Measurements from ENCODE around the gene ADH6.
"Not testable (repeated sequence)": the region's sequence is repeated elsewhere in the genome, so short reads cannot be mapped to it uniquely, and the experiment has no call there.

Gene ADH6

DNA sequence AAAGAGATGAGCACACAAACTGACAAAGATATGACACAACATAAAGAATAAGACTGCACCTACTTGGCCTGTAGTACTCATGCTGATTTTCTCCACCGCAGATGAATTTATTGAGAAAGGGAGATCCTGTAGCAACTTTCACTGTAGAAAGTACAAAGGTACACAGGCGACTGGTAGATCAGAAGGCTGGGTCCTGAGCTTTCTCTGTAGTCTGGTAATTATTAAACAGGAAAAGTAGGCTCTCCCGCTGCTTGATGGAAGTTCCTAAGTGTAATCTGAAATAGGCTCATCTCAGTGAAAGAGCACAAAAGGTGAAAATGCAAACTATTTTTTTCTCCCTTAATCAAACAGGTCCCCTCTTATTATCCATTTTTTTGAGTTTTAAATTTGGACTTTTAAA lies at the start of gene ADH6:
TSS of gene ADH6 (minus strand) at position 175 of the 400 bp plus-strand sequence. CDS start at position 81, 94 bp downstream.
- no peak for DNase-seq

DNA sequence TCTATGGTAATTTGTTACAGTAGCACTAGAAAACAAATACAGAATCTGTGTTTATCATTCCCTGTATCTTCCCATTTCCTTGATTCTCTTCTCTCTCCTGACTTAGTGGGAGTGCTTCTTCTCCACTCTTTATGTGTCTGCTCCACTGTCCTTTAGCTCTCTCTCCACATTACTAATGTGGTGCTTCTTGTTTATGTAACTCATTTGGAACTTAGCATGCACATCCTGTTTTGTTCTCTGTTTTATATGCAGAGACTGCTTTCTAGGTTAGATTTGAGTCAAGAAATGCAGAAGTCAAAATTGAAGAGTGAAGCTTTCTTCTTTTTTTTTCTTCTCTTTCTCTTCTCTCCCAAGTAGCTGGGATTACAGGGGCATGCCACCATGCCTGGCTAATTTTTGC lies 45.9 kb upstream of the ADH6 start:
- DNase-seq, result no peak

DNA sequence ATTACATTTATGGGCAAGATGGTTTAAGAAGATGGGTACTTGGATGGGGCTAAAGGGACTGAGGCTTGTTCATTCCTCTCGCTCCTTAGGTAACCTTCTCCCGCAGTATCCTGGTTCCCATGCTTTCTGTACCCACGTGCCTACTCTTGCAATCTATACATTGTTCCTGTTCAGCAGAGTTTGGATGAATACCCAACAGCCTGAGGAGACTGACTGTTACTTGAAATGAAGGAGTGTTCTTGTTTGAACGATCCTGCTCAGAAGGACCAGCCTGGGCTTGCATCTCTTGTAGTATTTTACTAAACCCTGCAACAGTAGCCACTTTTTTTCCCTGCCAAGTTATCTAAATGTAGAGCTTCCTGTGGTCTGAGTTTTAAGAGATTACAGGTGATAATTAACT lies 33.7 kb upstream of the ADH6 start:
- no peak for DNase-seq

DNA sequence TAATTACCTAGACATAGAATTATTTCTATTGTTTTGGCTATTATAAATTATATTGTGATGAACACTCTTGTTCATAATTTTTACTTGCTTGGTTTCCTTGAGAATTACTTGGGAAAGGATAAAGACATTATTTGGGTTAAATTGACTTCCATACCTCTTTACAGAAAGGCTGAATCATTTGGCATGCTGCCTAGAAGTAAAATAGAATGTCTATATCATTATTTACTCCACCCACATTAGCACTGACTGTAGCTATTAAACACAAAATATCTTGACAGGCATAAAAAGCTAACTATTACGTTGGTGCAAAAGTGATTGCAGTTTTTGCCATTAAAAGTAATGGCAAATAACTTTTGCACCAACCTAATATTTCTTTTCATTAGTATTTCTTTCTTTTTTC lies 29.7 kb upstream of the ADH6 start:
- no peak for DNase-seq

DNA sequence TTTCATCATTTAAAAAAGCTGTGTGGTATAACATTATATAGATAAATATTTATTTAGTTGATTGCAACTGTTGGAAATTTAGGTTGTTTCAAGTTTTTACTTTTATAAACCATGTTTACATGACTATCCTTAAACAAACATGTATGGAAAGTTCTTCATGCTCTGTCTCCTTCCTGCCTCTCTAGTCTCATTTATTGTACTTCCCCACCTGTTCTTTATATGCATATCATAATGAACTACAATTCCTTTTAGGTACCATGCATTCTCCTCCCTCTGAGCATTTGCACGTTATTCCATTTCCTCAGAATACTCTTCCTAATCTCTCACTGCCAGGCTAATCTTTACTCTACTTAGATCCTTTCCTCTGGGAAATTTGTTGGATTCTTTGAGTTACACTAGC lies 16.9 kb upstream of the ADH6 start:
- no peak for DNase-seq

DNA sequence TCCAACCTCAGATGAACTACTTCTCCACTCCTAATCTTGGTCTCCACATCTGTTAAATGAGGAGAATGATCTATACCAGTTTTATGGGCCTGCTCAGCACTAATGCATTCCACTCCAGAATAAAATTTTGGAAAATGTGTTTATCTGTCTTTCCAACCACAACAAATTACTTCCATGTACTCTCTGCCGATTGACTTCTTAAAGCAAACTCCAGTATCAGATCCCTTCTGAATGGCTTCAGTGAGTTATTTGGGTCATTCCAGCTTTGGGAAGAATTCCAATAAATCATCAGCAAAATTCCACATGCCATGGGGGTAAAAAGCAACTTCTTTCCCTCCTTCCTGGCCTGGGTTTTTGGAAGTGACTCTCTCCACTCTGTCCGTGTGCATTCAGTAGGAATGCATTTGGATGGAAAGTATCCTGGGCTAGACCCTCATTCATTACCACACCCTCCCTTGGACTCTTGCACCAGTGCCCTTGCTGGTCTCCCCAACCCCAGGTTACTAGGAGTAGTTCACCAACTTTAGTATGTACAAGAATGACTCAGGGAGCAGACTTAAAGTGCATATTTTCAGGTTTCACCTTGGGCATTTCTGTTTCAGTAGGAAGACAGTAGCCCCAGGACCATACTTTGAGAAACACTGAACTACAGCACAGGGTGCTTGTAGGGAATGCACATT lies 15.4 kb upstream of the ADH6 start:
- DNase-seq, result no peak

DNA sequence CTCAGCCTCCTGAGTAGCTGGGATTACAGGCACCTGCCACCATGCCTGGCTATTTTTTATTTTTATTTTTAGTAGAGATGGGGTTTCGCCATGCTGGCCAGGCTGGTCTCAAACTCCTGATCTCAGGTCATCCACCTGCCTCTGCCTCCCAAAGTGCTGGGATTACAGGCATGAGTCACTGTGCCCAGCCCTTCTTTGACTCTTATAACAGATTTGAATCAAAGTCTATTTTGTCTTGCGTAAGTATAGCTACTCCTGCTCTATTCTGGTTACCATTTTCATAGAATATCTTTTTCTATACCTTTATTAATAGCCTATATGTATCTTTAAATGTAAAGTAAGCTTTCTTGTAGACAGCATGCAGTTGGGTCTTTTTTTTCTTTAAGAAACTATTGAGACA lies 14.4 kb upstream of the ADH6 start:
- not testable (repeated sequence) for DNase-seq

DNA sequence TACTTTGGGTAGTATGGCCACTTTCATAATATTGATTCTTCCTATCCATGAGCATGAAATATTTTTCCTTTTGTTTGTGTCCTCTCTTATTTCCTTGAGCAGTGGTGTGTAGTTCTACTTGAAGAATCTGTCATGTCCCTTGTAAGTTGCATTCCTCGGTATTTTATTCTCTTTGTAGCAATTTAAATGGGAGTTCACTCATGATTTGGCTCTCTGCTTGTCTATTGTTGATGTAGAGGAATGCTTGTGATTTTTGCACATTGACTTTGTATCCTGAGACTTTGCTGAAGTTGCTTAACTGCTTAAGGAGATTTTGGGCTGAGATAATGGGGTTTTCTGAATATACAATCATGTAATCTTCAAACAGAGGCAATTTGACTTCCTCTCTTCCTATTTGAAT lies 9.7 kb upstream of the ADH6 start:
- DNase-seq, result not testable (repeated sequence)

DNA sequence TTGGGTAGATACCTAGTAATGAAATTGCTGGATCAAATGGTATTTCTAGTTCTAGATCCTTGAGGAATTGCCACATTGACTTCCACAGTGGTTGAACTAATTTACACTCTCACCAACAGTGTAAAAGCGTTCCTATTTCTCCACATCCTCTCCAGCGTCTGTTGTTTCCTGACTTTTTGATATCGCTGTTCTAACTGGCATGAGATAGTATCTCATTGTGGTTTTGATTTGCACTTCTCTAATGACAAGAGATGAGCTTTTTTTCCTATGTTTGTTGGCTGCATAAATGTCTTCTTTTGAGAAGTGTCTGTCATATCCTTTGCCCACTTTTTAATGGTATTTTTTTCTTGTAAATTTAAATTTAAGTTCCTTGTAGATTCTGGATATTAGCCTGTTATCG lies 8.6 kb upstream of the ADH6 start:
- not testable (repeated sequence) for DNase-seq

DNA sequence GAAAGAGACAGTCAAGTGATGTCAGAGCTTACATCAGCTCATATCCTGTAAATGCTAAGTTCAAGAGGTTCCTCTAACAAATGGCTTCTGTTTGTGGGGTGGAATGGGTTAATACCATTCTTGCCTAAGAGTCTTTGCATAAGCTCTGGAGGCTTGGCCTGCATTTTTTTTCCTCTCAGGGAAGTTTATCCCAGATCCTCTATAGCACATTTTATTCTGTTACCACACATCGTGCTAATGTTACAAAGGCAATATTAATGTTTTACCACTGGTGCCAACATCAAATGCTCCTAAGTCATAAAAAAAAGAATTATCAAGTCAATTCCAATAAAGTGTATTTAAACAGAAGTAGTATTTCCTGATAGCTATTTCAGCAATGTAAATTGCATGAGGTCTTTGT lies 2.9 kb upstream of the ADH6 start:
- DNase-seq, result no peak

DNA sequence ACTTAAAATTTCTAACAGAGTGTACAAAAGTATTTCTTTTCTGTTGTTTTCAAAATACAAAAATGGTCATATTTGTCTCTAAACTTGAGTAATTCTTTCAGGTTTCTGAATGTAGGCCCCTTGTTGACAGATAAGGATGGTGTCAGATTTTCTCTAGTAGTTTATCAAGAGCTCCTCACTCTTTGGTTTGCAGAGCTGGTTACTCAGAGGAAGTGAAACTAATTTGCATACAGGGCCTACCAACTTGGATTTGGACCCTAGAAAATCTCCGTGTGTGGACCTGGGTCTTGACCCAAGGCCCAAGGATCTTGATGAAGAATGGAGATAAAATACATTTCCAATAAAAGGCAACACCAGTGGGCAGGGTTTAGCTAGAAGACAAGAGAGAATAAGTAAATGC lies 433 bp upstream of the ADH6 start:
- no peak for DNase-seq

DNA sequence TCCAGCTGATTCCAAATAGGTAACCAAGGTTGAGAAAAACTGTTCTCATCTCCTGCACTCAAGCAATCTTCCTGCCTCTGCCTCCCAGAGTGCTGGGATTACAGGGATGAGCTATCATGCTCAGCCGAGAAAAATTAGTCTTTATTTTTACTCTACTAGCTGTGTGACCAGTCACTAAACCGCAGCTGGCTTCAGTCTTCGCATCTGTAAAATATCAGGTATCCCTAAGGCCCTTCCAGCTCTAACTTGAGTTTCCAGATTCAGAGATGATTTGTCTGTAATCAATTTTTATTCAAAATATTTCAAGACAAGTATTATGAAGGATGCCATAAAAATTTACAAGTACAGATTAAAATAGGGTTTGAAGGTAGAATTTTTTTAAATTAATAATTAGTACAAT lies 3.5 kb downstream of the ADH6 start:
- DNase-seq, result no peak

DNA sequence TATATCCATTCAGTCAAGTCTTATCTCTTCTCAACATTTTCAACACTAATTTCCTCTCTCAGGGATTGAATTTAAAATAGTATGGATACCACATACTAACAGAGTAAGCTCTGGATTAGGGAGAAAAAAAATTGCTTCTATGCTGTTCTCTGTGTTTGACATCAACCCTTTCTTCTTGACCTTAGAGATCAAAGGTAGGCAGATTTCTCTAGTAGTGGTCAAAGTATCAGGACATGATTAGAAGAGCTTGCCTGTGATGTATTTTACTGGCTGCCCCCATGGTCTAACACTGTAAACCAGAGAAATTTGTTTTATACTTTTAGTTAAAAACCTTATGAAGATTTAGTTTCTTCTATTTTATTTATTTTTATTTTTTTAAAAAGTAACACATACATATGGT lies 8.3 kb downstream of the ADH6 start:
- no peak for DNase-seq

DNA sequence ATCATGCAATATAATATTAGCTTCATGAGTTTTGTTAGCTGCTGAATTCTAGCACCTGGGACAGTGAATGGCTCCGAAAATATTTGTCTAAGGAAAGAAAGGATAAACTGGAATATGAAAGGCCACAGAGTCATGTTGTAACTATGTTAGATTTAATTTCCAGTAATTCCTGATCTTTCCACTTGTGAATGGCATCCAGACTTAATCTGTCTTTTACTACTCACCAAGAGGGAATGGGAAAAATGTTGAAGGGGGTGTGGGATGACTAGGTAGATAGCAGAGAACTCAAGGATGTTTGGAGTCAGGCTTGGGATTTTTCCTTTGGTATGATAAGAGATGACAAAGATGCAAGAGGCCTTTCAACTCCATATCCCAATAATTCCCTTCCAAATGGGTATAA lies 9.4 kb downstream of the ADH6 start:
- no peak for DNase-seq

DNA sequence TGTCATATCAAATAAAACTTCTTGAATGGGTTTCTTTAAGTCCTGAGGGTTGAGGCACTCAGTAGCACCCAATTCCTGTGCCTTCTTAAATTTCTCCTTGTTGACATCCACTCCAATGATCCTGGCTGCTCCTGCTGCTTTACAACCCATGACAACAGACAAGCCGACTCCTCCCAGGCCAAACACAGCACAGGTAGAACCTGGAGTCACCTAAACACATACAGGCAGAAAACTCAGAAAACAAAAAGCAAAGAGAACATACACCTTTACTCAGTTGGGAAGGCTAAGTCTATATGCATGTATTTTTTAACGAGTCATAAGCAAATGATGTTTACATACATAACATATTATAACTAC lies 10.3 kb downstream of the ADH6 start:
- DNase-seq, result no peak

DNA sequence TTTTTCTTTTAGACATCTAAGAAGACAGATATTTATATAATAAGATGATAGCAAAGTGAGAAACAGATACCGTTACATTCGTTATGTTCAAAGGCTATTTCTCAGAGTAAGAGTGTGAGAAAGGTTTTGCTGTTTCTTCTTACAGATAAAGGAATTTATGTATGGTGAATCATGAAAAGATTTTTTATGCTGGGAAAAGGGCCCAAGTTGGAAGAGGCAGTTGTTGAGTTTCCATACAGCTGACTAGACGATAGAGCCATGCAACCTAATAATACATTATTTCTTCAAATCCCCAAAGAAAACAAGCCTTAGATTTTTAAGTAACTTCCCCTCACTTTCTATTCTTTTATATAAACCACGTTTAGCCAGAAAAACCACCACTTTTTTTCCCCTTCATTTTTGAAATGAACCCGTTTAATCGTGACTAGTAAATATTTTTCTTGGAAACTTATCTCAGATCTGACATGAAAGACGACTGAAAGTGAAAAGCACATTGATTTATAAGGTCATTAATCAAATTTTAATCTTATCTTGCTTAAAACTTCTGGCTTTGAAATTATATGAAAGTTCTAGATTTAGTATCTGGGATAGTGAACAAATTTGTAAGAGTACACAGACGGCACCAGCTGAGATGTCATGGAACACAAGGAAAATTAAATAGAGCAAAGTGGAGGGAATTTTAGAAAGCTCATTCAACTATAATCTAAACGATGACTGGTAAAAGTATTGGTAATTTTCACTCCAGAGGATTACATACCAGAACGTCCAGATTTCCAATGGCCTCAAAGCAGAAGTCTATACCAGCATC lies 10.9 kb downstream of the ADH6 start:
- DNase-seq, result no peak

DNA sequence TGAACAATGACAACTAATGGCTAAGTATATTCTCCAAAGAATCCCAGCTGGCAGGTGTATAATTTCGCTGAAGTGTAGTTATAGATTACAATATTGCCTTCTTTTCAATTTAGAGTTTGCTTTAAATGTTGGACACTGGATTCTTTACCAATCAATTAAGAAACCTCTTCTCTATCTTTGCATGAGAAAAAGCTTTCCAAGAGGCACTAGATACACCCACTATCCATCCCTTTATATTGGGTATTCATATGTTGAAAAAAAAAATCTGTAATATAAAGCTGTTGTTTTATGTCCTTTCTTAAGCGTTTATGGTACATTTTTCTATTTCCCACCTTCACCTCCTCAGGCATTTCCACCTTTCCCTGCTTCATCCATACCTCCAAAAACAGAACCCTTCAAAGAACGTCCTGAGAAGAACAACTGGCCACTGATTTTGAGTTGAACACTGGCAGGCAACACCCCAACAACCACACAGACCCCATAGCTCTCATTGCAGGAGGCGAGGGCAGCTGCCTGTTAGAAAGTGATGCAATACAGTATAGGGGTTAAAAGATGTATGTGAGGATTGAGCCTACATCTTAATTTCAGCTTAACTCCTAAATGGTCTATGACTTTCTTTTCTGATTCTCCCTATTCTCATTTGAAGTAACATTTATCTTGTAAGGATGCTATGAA lies 11.8 kb downstream of the ADH6 start:
- no peak for DNase-seq

DNA sequence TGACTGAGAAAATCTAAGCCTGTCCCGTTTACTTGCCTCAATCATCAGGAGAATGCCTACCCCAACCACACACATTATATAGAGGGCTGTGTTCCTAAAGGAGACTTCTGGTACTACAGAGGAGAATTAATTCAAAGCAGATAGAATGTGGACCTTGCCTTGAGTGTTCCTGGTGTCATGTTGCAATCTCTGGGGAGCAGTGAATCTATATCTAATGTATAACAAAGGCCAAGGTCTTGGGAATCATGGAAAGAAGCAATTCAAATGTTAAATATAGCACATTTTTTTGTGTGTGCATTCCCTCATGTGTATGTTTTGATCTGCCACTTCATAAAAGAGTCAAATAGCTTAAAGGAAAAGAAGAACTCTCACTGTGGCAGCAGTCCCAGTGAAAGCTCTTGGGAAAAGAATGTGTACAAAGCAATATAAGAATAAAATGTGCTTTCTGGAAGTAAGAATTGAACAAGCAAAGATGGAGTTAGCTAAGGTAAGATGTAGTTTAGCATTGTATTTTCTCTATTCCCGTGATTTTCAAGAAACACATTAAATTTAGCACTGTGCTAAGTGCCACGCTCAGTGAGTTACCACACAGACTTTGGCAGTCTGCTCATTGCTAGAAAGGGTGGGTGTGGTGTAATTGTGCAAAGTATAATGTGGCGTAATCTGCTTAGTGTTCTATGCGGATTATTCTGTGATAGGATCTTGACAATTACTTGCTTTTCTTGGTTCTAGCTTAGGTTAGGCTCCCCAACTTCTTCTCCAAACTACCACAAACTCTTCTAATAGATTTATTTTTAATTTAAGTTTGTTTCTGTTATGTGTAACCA lies 13.7 kb downstream of the ADH6 start:
- no peak for DNase-seq

DNA sequence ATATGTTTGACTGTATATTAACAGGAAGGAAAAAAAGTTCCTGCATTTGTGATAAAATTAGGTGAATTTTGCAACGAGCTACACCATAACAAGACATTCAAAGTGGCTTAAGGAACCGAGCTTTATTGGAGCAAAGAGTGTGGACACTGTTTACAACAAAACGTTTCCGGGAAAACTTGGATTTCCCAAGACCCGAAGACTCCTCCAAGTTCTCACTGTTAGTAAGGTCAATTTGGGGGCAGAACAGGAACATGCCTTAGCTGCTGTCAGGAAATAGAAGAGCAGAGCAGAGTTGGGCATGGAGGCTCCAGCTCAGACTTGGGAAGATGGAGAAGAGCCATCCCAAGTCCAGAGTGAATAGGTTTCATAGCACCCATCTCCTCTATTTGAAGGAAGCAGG lies 16.5 kb downstream of the ADH6 start:
- DNase-seq, result no peak

DNA sequence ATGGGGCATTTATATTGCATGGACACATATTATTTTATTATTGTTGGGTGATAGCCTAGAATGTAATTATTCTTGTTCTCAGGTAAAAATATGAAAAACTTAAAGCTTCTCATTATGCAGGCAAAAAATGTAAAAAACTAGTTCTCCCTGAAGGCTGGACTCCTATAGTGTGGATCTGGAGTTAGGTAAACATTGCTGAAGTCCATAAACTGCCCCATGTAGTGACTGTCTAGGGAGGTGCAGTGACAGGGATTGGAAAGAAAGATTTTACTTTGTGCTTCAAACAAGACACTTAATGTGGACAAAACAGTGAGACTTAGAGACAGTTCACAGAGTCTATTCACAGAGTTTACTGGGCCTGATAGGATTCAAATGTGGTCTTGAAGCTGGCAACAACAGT lies 17.0 kb downstream of the ADH6 start:
- no peak for DNase-seq

DNA sequence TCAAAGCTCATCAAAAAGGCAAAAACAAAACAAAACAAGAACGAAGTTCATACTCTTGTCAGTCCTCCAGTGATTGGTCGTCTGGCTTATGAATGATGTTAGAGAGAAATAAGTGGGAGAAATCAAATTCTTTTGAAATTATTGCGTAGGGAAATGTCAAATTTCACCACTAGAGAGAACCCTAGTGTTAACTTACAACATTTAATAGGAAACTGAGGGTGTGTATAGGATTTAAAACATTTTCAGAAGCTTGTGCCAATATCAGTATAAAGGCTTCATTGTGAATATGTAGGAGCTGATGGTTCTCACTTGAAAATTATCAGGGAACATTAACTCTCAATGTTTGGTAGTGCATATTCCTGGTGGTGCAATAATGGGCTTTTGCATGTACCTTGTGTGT lies 17.4 kb downstream of the ADH6 start:
- DNase-seq, result no peak

DNA sequence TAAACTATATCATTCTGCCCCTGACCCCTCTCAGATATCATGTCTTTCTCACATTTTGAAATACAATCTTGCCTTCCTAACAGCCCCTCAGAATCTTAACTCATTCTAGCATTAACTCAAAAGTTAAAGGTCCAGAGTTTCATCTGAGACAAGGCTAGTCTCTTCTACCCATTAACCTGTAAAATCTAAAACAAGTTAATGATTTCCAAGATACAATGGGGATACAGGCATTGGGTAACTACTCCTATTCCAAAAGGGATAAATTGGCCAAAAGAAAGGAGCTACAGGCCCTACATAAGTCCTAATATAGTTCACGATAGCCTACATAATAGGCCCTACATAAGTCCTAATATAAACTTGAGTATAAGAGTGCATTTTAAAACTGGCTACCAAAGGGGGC lies 18.9 kb downstream of the ADH6 start:
- DNase-seq, result no peak

DNA sequence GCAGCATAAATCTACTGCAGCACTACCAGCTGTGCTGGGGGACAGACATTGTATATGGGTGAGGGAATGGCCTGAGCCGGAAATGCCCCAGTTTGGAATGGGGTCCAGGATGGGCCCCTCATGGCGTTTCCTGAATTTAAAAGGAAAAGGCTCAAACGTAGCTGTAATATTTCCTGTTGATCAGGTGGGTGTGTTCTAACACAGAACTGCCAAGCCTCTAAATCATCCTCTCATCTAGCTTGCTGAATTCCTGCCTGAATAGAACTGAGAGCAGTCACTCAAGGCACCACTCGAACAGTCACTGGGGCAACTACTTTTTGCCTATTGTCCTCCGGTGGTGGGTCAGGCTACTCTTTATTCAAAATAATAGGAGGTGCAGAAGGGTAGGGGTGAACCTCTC lies 28.7 kb downstream of the ADH6 start:
- no peak for DNase-seq

Measured in NCI-H510A (cell line).